ENCODE data around the gene RGL3.
A peak's percentile ranks its signal among the peaks of the same experiment; 100 is the strongest.
"Not testable (repeated sequence)": the region's sequence is repeated elsewhere in the genome, so short reads cannot be mapped to it uniquely, and the experiment has no call there.

RGL3 gene

DNA sequence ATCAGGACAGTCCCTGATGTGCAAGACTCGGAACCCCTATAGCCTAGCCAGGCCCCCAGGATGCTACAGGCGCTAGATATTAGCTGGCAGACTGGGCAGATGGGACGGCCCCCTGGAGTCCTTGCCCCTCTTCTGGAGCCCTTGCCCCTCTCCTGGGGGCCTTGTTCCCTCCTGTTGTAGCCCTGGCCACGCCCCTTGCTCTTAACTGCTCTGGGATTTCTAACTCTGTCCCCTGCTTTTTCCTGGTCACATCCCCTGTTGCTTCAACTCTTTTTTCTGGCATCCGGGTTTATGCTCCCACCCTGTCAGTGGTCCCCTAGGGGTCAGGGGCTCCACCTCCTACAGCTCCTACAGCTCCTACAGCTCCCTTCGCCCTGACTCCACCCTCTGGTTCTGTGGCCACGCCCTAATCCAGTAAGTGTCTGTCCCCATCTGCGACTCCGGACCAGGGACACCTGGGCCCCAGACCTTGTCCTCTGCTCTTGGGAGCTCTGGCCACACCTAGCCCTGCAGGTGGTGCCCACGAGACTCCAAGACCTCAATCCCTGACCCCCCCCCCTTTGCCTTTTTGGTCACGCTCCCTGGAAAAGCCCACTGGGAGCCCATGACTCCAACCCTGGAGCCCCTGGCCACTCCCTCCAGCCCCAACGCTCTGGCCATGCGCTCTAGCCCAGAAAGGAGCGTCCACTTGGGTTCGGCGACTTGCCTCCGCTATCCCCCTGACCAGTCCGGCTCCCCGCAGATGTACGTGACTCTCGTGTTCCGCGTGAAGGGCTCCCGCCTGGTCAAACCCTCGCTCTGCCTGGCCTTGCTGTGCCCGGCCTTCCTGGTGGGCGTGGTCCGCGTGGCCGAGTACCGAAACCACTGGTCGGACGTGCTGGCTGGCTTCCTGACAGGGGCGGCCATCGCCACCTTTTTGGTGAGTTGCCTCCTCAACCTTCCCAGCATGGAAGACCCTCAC, 57.1 kb downstream of the RGL3 start:
- no peak for DNase-seq (ENCODE audit: low read depth in 3 of 3)

DNA sequence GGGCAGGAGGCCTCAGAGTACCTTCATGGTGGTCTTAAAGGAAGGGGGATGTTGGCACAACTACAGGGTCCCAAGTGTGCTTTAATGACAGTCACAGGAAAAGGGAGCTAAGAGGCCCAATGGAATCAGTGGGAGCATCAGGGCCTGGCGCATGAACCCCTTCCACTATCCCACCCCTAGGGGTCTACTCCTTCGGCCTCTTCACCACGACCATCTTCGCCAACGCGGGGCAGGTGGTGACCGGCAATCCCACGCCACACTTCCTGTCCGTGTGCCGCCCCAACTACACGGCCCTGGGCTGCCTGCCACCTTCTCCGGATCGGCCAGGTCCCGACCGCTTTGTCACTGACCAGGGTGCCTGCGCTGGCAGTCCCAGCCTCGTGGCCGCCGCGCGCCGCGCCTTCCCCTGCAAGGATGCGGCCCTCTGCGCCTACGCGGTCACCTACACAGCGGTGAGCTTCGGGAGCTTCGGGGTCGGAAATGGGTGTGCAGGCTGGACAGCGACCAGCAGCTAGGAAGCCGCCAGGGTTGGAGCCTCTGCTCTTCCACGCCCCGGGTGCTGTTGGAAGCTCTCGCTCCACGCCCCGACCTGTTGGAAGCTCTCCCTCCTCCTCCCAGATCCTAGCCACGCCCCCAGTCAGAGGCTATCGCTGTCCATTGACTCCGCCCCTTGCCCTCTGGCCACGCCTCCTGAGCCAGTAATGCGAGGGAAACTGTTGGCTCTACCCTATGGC, 57.9 kb downstream of the RGL3 start:
- peak in 1 of 3 experiments; percentile 28 for DNase-seq (ENCODE audit: low read depth in 3 of 3)

DNA sequence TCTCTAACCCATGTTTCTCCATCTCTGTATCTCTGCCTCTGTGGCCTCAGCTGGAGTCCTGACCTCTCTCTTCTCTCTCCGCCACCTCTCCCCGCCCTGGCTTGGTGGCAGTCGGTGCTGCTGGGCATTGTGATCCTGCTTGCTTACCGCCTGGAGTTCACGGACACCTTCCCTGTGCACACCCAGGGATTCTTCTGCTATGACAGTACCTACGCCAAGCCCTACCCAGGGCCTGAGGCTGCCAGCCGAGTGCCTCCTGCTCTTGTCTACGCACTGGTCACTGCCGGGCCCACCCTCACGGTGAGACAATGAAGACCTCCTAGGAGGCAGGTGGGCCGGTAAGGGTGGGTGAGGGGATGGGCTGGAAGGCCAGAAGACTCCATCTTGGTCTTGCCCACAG, 59.7 kb downstream of the RGL3 start:
- DNase-seq (ENCODE audit: low read depth in 3 of 3), result no peak

DNA sequence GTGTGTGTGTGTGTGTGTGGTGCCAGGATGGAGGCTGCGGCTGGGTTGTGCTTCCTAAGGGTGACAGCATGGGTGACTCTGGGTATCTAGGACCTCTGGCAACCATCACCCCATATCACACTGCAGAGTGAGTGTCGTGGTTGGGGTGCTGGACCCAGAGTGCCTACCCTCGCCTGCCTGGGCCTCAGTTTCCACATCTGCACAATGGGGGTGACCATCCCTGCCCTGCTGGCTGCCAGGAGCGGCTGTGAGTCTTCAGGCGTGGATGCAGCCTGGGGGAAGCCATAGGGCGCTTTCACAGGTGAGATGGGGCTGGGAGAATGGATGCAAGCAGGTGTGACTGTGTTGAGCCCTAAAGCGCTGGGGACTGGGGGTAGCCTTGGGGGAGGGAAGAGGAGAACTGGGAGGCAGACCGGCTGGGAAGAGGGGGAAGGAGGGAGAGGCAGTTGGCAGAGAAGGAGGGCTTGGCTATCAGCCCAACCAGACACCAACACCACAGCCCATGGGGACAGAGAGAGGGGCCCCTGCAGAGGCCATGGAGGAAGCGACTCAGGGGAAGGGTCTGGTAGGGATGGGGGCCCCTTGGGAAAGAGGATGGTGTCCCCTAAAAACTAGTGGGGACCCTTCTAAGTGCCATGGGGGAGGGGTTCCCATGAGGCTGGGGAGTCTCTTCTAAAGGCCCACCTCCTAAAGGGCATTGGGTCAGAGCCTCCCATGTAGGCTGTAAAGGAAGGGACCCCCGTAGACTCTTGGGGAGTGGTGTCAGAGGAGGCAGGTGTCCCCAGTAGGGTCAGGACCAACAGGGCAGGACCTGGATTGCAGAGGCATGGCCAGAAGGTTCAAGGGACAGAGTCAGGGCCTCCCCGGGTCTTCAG, 62.2 kb downstream of the RGL3 start:
- no peak for DNase-seq (ENCODE audit: low read depth in 3 of 3)

DNA sequence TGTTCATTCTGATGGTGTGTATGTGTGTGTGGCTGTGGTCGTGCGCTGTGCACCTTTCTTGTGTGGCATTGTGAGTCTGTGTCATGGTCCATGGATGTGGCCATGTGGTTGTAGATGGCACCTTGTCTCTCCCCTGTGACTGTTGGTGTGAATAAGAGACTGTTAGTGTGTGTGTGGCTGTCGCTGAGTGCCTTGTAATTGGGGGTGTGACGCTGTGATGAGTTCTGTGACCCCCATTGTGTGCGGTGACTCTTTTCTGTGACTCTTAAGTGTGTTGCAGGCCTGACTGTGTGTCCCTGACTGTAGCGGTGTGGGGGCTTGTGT, 63.1 kb downstream of the RGL3 start:
- no peak for DNase-seq (ENCODE audit: low read depth in 3 of 3)

DNA sequence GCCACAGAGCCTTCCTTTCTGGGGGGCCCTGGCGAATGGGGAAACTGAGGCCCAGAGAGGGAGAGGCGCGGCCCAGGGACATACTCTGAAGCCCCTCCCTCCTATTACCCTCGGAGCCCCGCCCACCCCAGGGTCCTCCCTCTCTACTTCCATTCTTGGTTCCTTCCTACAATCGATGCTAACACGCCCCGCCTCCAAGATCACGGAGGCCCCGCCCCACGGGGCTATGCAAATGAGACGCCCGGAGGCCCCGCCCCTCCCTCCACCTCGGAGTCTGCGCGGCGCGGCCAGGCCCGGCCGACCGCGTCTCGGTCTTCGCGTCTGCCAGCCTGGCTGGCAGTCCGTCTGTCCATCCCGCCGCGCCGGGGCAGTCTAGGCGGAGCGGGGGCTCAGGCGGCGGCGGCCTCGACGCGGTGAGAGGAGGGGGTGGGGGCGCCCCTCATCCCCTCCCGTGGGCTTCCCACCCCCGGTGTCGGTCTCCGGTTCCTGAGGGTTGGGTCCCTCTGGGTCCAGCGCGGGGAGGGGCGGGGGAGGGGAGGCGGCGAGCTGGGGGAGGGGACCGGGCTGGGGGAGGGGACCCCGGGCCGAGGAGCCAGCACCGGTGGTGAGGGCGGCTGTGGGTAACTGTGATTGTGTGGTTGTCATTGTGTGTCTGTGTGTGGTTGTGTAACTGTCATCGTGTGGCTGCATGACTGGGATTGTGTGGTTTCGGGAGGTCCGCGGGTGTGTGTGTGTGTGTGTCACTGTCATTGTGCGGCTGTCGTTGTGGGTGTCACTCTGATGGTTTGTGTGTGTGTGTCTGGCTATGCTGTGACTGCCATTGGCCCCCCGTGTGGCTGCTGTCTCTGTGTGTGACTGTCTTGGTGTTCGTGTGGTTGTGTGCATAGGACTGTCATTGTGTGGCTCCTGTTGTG, 63.7 kb downstream of the RGL3 start, which contains the start of gene PLPPR2:
PLPPR2 (plus strand) TSS at position 273 of the 914 bp plus-strand sequence. CDS start 2,242 bp downstream, outside the sequence.
- peak; percentile 71 to 86 (median 75) for DNase-seq (ENCODE audit: low read depth in 3 of 3)

DNA sequence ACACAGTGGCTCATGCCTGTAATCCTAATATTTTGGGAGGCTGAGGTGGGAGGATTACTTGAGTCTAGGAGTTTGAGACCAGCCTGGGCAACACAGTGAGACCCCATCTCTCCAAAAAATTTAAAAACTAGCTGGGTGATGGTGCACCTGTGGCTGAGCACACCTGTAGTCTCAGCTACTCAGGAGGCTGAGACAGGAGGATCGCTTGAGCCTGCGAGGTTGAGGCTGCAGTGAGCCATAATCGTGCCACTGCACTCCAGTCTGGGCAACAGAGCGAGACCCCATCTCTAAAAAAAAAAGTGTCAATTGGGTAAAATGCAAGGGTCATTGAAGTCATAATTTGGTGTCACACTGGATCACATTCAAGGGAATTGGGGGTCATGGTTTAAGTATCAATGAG, 65.0 kb downstream of the RGL3 start:
- DNase-seq (ENCODE audit: low read depth in 3 of 3), result not testable (repeated sequence)

DNA sequence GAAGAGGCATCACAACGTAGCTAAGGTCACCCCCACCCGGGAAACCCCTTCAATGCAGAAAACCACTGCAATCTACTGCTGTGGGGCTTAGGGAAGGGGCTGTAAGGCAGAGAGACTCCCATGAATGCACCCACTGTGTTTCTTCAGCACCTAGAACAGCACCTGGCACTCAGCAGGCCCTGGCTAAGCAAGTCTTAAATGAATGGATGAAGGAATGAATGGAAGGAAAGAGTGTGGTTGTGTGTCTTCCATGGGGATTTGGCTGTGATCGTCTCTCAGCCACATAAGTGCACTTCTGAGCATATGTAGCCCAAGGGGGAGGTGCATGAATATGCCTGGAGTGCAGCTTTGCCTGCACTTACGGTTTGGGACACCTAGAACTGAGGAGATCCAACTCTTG, 69.9 kb downstream of the RGL3 start:
- DNase-seq (ENCODE audit: low read depth in 3 of 3), result no peak

DNA sequence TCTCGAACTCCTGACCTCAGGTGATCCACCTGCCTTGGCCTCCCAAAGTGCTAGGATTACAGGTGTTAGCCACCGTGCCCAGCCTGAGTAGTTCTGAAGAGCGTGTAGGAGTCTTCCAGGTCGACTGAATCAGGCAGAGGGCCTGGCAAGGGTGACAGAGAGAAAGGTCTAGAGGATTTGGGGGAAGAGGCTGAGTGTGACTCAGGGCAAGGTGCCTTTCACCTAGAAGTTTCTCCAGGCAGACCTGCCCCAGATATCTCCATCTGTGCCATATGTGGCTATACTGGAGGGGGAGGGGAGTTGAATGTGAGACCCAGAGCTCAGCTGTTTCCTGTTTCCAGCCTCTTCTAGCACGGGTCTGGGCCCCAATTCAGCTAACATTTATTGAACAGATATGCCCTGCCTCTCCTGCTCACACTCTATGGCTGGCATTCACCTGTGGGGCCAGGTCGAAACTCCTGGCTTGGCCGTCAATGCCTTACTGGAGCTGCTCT, 71.5 kb downstream of the RGL3 start:
- no peak for DNase-seq (ENCODE audit: low read depth in 3 of 3)

DNA sequence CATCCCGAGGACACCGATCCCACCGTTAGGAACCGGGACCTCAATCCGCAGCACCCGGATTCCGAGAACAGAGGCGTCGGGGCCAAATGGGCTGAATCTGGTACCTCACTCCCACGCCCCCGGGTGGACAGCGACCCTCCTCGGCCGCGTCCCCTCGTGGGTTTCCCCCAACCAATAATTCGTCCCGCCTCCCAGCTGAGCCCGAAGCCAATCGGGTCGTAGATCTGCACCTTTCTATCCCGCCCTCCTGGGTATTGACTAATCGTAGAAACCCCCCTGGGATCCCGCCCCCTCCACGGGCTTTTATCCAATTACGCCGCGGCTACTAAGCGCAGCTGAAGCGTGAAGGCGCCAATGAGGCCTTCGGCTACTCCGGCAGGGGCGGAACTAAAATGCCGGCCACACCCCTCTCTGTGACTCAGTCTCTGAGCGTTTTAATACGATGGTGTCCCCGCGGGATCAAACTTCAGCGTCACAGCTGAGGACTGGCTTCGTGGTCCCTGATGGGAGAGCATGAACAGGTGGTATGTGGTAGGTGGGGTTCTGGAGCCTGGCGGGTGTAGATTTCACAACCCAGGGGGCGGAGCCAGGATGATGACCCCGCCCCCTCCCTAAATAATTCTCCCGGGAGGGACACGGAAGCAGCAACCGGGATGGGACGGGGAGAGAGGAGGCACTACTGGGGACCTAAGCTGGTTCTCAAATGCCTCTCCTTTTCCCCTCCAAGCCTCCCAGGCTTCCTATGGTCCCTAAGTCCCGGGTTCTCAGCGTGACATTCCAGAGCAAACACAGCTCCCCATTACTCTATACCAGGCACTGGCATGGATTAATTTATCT, 72.8 kb downstream of the RGL3 start, which contains the start of the genes CCDC159 and TMEM205:
CCDC159 (plus strand) TSS at position 416 of the 837 bp plus-strand sequence; CDS start at position 504, 88 bp downstream.
TMEM205 (minus strand) TSS at position 165 of the 837 bp plus-strand sequence. CDS start 649 bp downstream, outside the sequence.
- DNase-seq (ENCODE audit: low read depth in 3 of 3), result peak; percentile 95 to 98 (median 97)

DNA sequence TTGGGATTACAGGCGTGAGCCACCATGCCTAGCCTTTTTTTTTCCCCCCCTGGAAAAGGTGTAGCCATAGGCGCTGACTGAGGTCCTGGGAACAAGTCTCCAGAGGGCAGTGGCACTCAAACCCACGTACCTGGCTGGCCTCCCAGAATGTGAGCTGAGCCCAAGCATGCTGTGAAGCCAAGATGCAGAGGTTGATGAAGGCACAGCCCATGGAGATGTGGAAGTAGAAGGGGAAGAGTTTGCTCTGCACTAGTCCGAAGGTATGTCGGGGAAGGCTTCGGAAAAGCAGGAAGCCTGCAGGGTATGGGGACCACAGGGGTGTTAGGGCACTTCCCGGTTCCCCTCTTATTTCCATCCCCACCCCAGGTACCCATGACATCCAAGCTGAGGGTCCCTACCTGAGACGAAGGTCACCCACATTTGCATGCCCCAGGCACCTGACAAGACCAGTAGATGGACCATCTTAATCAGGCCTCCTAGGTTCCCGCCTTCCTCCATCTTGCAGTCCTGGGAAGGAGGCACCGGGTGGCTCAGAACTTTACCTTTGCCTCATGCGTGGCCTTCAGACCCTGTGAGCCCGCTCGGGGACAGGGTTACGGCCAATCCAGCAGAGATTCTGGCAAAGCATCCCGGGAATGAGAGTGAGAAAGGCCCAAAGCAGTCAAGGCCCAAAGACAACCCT, 73.9 kb downstream of the RGL3 start:
- DNase-seq (ENCODE audit: low read depth in 3 of 3), result no peak
